Anterior cingulate cortex (tissue), 58 donors: ENCODE data around the gene GDPD5.

Source experiments
- DNase-seq, 58 donors: peaks; one replicate each; lab custom pipeline; 2025; lab: John Stamatoyannopoulos, UW

The GDPD5 gene

DNA sequence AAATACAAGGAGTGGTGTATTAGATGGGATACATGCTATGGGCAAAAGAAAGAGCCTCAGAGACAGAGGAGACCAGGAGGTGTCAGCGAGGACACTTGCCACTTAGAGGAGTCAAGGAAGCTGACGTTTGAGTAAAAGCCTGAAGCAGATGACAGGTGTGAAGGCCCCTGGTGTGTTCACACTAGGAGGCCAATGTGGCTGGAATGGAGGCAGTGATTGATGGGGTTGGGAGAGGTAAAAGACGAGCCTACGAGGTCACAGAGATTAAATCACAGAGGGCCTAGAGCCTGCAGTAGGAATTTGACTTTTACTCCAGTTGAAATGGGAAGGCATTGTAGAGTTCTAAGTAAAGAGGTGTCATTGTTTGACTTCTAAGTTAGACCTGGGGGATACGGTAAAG, 12.0 kb upstream of the GDPD5 start:
- no peak for DNase-seq

- no peak for DNase-seq
Measured at GRCh38 chr11:75536786-75537641, 11.3 kb upstream of the GDPD5 start.

GRCh38 chr11:75535071-75535470, 9.3 kb upstream of the GDPD5 start:
- no peak for DNase-seq

GRCh38 chr11:75534259-75535069, 8.7 kb upstream of the GDPD5 start:
- DNase-seq: no peak

DNA sequence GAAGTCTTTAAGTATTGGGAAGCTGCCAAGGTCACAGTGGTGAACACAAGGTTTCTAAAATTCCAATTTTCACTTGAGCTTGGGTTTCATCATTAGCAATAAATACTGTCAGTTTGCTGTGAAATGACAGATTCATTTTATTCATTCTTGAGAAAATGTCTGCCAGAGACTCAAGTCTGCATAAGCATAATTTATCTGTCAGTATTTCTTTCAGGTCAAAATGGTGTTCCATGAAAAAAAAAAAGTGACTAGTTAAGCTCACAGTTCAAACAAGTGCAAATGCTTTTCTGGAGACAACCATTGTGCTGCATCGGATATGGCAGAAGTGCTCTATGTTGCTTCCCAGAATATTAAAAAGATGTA, 8.1 kb upstream of the GDPD5 start:
- no peak for DNase-seq

DNA sequence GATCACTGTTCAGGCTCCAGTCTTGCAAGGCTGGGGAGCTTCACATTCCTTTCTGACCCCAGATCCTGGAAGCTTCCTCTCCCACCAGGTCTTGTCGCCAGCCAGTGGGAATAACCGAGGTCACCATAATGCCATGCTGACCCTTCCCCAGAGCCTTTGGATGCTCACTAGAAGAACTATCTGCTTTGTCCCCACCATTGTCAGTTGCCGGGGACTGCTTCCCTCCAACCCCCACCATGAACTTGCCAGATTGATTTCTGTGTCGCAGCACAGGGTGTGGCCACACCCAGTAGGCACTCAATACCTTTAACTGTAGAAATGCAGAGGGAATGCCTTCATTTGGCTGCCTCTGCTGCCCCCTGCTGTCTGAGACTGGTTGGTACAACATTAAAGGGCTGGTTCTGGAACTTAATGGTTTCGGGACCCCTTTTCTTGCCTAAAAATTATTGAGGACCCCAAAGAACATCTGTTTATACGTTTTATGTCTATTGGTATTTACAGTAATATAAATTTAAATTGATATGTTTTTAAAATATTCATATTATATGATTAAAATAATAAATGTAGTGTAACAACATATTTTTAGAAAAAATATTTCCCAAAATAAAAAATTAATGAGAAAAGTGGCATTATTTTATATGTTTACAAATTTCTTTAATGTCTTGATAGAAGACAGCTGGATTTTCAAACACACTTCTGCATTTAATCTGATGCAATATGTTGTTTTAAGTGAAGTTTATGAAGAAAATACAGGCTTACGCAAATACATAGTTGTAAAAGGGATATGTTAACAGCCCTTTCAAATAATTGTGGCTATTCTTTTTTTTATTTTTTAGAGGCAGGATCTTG, 6.7 kb upstream of the GDPD5 start:
- peak in 49 of 58 donors; percentile 12 to 75 (median 40) for DNase-seq

DNA sequence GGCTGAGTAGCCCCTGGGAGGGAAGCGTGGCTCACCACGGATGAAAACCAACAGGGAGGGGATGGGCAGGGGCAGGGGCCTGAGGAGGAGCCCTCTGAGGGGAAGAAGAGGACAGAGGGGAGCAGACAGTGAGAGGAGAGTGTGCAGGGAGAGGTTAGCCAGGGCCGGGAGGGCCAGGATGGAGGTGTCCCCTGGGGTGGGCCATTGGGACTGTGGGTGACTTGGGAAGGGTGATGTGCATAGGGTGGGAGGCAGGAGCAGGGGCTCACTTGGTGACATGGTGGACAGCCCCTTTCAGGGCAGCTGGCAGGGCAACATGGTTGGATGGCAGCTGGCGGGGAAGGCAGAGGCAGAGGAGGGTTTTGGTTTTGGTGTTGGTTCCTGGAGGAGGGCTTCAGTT, 5.6 kb upstream of the GDPD5 start:
- DNase-seq: no peak

DNA sequence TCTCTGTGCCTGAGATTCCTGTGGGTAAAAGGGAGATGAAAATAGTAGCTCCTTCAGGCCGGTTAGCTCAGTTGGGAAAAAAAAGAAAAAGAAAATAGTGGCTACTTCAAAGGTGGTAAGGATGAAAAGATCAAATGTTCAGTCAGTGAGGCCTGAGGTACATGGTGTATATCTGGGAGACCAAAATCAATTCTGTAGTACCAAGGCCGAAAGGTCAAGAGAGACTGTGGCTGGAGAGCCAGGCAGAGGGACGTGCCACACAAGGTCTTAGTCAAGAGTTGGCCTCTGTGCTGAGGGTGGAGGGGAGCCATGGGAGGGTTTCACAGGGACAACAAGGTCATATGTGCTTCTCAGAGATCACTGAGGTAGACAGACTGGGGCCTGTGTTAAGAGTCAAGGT, 4.8 kb upstream of the GDPD5 start:
- DNase-seq: no peak

GRCh38 chr11:75527938-75528735, 2.4 kb upstream of the GDPD5 start:
- DNase-seq: no peak

GRCh38 chr11:75527130-75527529, 1.4 kb upstream of the GDPD5 start:
- DNase-seq: no peak

- DNase-seq: no peak
Measured at GRCh38 chr11:75526192-75526541, 426 bp upstream of the GDPD5 start.

DNA sequence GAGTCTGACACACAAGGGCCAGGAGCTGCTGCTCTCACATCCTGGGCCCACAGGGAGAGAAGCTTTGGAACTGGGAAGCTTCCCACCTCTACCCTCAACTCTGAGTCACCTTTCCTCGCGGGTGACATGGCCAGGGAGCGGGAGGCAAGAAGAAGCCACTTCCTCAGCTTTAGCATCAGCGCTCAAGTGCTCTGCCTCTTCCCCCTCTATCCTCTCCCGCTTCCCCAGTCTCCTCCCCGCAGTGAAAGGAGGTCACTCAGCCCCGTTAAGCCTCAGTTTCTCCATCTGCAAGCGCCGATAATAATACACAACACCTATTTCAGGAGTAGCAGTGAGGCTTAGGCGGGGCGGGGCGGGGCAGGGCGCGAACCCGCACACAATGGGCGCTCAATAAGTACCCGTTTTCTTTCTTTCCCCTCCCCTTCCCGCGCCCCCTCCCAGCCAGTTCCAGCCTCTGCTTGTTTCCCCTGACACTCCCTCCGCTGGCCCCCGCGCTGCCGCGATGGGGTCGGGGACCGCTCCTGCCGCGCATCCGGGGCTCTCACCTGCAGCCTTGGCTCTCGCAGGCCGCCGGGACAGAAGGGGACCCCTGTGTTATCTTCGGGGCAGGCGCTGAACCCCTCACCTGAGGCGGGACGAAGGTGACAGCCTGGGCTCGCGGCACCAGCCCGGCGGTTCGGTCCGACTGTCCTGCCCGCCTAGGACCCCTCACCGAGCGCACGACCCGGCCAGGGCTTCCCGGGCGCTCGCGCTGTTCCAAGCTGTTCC, 892 bp downstream of the GDPD5 start:
- peak in 3 of 58 donors; percentile 8 to 33 (median 27) for DNase-seq

DNA sequence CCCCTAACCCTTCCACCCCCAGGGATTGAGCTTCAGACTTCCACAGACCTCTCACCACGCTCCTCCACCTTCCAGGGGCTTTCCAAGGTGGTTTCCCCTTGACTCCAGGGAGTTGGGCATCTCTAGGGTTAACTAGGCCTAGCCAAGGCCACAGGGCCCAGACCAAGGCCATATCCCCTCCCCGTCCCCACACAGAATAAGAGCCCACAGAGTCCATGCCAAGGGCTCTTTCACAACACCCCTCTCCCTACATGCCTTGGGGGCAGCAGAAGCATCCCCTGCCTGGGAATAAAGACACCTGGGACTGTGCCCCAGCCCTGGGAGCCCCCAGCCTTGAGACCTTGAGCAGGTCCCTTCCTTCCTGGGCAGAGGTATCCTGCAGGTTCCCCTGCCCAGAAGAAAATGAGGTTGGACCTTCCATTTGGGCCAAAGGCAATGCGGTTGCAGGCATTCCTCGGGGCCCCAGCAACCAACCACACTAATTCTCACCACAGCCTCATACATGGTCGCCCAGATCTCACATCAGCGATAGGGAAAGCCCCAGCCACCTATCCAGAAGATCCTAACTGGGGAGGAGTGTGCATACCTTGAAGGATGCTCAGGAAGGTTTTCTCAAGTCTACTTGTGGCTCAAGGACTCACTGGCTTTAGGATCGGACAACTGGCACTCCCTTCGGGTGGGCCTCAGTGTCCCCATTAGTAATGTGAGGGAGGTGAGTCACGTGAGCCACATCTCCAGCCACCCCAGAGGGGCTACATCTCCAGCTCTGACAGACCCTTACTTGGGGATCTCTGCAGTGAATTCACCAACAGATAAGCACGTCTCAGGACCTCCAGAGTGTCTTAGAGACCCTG, 1.7 kb downstream of the GDPD5 start:
- DNase-seq: no peak

DNA sequence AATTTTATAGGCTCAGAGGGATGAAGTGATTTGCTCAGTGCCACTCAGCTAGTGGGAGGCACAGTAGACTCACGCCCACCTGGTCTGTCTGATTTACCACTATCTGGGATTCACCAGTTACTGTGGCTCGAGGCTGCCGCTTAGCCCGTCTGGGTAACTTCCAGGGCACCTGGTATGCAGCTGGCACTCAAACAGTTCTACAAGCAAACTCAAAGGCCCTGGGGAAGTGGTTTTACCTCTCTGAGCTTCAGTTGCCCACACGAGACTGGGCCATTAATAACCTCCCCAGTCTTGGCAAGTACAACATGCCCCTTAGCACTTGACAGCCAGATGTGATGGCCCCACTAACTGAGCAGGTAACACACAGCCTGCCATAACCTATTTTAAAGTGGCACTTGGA, 2.6 kb downstream of the GDPD5 start:
- no peak for DNase-seq

- no peak for DNase-seq
Measured at GRCh38 chr11:75522286-75523044, 3.3 kb downstream of the GDPD5 start.

- peak in 13 of 58 donors; percentile 7 to 55 (median 15) for DNase-seq
Measured at GRCh38 chr11:75520688-75521087, 5.1 kb downstream of the GDPD5 start.

DNA sequence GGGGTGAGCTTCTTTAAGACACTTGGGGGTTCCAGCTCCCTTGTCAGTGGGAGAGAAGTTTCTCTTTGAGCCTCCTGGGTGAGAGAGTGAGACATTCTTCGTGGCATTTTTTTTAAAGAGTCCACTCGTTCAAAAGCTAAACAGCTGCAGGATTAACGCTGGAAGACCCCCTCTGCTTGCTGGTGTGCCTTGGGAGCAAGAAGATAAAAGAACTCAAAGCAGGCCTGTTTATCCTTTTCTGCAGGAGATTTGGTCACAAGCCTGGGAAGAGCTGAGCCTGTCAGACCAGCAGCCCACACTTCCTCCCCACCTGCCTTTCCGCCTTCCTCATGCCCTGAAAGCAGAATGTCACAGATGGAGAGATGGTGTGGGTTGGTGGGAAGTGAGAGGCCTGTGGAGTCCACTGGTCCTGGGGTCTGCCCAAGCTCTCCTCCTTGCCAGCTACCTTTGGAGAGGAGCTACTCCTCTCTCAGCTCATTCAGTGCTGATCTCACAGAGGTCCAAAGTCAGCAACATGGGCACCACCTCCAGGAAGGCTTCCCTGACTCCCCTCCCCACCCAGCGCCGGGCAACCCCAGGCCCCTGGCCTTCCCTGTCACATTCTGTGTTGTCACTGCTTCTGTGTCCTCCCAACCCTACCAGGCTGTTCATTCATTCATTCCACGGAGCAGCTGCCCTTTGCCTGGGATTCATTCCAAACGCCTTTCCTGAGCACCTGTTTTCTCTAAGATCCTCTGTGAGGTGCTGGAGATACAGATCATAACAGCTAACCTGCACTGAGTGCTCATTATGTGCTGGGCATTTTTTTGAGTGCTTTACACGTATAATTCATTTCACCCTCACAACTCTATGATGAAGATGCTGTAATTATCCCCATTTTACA, 6.7 kb downstream of the GDPD5 start:
- DNase-seq: no peak
